Spinal cord (tissue), 10 donors: ENCODE measurements around the gene ZNF384. TPM values are rescaled to one million over a fixed set of nuclear protein-coding genes. Genes with fewer than 3 reads are reported as not detected.

Source experiments
- DNase-seq, 6 donors: peaks; one replicate each; pipeline versions ENCODE4 v3.0.0 to v3.0.0-alpha.2; 2013 to 2015; ENCODE audit warnings: low spot score in 6 of 6, low read depth in 4 of 6
- H3K27ac ChIP-seq: one replicate; pipeline ENCODE4 v1.5.1; 2013; ENCODE audit warnings: low read depth, low read length, control low read depth
- H3K27me3 ChIP-seq: one replicate; pipeline ENCODE4 v1.6.1; 2013; ENCODE audit warnings: low read length; ENCODE audit not compliant: control insufficient read depth, insufficient read depth
- H3K36me3 ChIP-seq: one replicate; pipeline ENCODE4 v1.6.1; 2013; ENCODE audit warnings: low read length; ENCODE audit not compliant: control insufficient read depth, insufficient read depth
- H3K4me1 ChIP-seq: one replicate; pipeline ENCODE4 v1.6.1; 2013; ENCODE audit warnings: low read length; ENCODE audit not compliant: control insufficient read depth, insufficient read depth
- H3K4me3 ChIP-seq: one replicate; pipeline ENCODE4 v1.5.1; 2013; ENCODE audit warnings: low read depth, low read length, control low read depth
- H3K9me3 ChIP-seq: one replicate; pipeline ENCODE4 v1.6.1; 2013; ENCODE audit warnings: low read length; ENCODE audit not compliant: control insufficient read depth, insufficient read depth
- WGBS: methylation state at CpG from one replicate; pipeline ENCODE4 v1.1.5; 2013; ENCODE audit warnings: missing lambda C conversion rate; ENCODE audit not compliant: insufficient coverage; 5-methylcytosine and 5-hydroxymethylcytosine counted together
- polyA plus RNA-seq, 2 donors: library from polyadenylated mRNA; unstranded; fragments of 120-200 nt; gene quantifications; one replicate each; pipeline ENCODE4 v1.2.1, GENCODE V29; 2013; ENCODE audit not compliant: insufficient read length in 2 of 2
- small RNA-seq: library from RNA; depleted of rRNA; stranded (forward); fragments of <200 nt; gene quantifications from one replicate; pipeline ENCODE3, GENCODE V24; 2014; ENCODE audit warnings: low replicate concordance
- total RNA-seq, 2 donors: library from RNA; depleted of rRNA in 1 of 2; stranded (reverse); fragments of 120-200 nt in 1 of 2; fragments of >200 nt in 1 of 2; gene quantifications; one replicate each; pipeline versions ENCODE4 v1.2.3 to v1.2.4, GENCODE V29; 2013 to 2014
- donor health status: healthy.

ZNF384 gene
- total and polyA plus RNA-seq, 4 donors: 14.9 to 80.2 (median 50.2) TPM

GRCh38 chr12:6631549-6631961 lies 57.6 kb downstream of the ZNF384 start:
- DNase-seq: no peak
- Histone ChIP-seq H3K4me1 (peaks cover 8% of the 10 kb centered on the region), H3K27me3 (no peaks in the 10 kb centered on the region), H3K9me3 (no peaks in the 10 kb centered on the region), H3K4me3 (no peak overlapping the region), H3K36me3 (peaks cover 2% of the 10 kb centered on the region), H3K27ac (no peak overlapping the region)
- no CpG with 5 or more reads among the region's 3 CpGs for WGBS

DNA sequence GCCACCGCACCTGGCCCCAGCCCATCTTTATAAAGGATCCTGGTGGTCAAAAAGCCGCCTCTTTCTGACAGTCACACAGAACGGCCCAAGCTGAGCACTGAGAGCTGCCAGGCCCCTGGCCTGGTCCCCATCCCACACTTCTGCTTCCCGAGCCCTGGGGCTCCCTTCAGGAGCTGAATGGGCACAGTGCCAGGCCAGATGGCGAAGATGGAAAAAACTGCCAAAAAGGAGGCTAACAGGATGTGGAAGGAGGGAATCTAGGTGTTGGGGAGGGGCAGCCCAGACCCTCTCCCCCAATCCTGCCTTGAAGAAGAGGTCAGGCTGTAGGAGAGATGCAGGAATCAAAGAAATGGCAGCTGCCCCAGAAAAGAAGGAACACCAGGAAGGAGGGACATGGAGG lies 58.4 kb downstream of the ZNF384 start:
- Histone ChIP-seq H3K9me3 (no peaks in the 10 kb centered on the region), H3K4me3 (no peak overlapping the region), H3K36me3 (peaks cover 1% of the 10 kb centered on the region), H3K4me1 (peaks cover 8% of the 10 kb centered on the region), H3K27me3 (no peaks in the 10 kb centered on the region), H3K27ac (no peak overlapping the region)
- DNase-seq: peak in 1 of 6 donors; percentile 86
- WGBS: 55% methylated on average over 4 of the region's 5 CpGs

DNA sequence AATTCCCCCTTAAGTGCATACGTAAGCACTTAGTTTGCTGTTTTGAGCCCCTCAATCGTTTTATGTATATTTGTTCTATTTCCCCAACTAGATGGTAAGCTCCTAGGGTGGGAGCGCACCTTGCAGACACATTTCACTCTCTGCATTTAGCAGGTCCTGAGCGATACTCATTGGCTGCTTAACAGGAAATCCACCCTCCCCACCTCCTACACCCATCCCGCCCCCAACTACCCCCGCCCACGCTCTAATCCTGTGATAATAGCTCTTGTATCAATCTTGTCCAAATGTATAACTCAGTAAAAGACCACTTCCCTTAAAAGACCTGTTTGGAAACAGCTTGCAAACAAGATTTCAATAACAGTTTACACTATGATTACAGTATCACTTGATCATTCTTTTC lies 61.6 kb downstream of the ZNF384 start:
- no peaks in the 10 kb centered on the region for H3K36me3 ChIP-seq
- no peak overlapping the region for H3K27ac ChIP-seq
- no peak for DNase-seq
- no peak overlapping the region for H3K4me3 ChIP-seq
- H3K9me3 ChIP-seq: no peaks in the 10 kb centered on the region
- no peaks in the 10 kb centered on the region for H3K27me3 ChIP-seq
- WGBS: 73% methylated on average over 3 of the region's 7 CpGs
- H3K4me1 ChIP-seq: peaks cover 3% of the 10 kb centered on the region

- Histone ChIP-seq H3K36me3 (no peaks in the 10 kb centered on the region), H3K9me3 (no peaks in the 10 kb centered on the region), H3K4me1 (no peaks in the 10 kb centered on the region), H3K4me3 (no peak overlapping the region), H3K27ac (no peak overlapping the region), H3K27me3 (no peaks in the 10 kb centered on the region)
- no peak for DNase-seq
- WGBS: 74% methylated on average over 3 of the region's 8 CpGs
Observed at GRCh38 chr12:6626654-6627283, 62.4 kb downstream of the ZNF384 start.

GRCh38 chr12:6620885-6621274 lies 68.3 kb downstream of the ZNF384 start:
- 82% methylated on average over 29 of the region's 29 CpGs for WGBS
- no peak overlapping the region for H3K27ac ChIP-seq
- H3K4me1 ChIP-seq: peaks cover 14% of the 10 kb centered on the region
- H3K9me3 ChIP-seq: no peaks in the 10 kb centered on the region
- H3K36me3 ChIP-seq: no peaks in the 10 kb centered on the region
- no peak overlapping the region for H3K4me3 ChIP-seq
- no peak for DNase-seq
- H3K27me3 ChIP-seq: peaks cover 13% of the 10 kb centered on the region

DNA sequence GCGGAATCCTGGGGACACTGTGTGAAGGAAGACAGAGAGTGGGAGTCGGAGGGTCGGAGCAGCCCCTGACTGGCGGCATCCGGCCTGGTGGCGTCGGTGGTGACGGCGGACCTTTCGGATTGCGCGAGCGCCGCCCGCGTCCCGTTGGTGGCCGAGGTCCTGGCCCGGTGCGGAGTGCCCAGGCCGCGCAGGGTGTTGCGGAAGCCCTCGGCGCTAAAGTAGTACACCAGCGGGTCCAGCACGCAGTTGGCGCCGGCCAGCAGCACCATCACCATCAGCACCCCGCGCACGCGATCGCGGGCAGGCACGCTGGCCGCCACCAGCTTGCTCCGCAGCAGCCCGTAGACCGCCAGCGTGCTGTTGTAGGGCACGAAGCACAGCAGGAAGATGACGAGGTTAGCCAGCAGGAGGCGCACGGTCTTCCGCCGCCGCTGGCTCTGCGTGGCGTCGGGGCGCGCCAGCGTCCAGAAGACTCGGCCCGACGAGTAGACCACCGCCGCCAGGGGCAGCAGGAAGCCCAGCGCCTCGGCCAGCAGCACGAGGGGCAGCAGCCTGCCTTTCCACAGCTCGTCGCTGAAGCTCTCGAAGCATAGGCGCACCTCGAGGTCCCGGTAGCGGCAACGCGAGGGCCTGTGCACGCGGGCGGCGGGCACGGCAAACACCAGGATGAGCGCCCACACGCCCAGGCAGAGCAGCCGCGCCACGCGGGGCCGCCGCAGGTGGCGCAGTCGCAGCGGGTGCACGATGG lies 68.9 kb downstream of the ZNF384 start:
- Histone ChIP-seq H3K27ac (no peak overlapping the region), H3K4me3 (peak overlapping the region; percentile 5), H3K36me3 (no peaks in the 10 kb centered on the region), H3K4me1 (peaks cover 14% of the 10 kb centered on the region), H3K27me3 (peaks cover 13% of the 10 kb centered on the region), H3K9me3 (no peaks in the 10 kb centered on the region)
- peak in 2 of 6 donors; percentile 70 to 77 for DNase-seq
- WGBS: 16% methylated on average over 88 of the region's 88 CpGs

DNA sequence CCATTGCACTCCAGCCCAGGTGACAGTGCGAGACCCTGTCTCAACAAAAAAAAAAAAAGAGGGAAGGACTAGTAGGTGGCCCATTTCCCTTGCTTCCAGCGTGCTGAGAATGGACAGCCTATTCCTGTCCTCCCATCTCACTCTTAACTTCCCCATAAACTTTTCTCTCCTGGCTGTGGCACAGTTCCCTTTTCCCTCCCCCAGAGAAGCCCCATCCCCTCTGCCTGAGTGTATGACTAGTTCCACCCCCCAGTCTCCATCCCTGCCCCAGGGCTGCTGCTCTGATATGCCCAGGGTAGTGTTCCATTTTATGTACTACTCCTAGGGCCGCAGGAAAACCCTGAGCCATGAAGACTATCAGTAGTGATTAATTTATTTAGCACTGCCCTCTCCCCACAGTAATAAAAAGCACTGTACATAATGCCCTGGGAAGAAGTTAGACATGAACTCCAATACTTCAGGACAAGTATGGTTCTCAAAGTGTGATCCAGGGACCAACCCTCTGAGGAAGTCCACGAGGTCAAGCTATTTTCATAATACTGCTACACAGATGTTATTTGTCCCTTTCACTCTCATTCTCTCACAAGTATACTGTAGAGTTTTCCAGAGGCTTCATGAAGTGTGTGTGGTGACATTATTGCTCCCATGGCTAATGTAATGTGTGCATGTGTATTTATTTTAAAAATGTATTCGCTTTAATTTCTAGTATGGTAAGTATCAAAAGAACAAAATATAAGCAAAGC lies 70.5 kb downstream of the ZNF384 start:
- no peak for DNase-seq
- no peak overlapping the region for H3K4me3 ChIP-seq
- H3K9me3 ChIP-seq: no peaks in the 10 kb centered on the region
- no peaks in the 10 kb centered on the region for H3K36me3 ChIP-seq
- no peak overlapping the region for H3K27ac ChIP-seq
- peaks cover 22% of the 10 kb centered on the region for H3K4me1 ChIP-seq
- no CpG with 5 or more reads among the region's 5 CpGs for WGBS
- H3K27me3 ChIP-seq: peaks cover 13% of the 10 kb centered on the region

Small RNA genes lying within 50 kb of the gene (small RNA-seq; reads per million reads assigned to genes)
- gene RNU6-781P: not detected

Other genes starting within 250 kb of the ZNF384 start
- gene CD27, start 244.4 kb downstream of the ZNF384 start, total RNA-seq: under 1 TPM; 0.50 TPM
- gene CD27, start 244.4 kb downstream of the ZNF384 start, polyA plus RNA-seq: 1 to 10 TPM; 3.0 to 3.6 TPM
- 10 to 100 TPM in 1 of 2 donors, 1 to 10 TPM in 1; 7.6 to 26.4 TPM for gene TAPBPL, start 237.3 kb downstream of the ZNF384 start, total RNA-seq
- 10 to 100 TPM; 10.0 to 10.7 TPM for gene TAPBPL, start 237.3 kb downstream of the ZNF384 start, polyA plus RNA-seq
- gene VAMP1, start 218.7 kb downstream of the ZNF384 start, total RNA-seq: 100 to 1,000 TPM in 1 of 2 donors, 10 to 100 TPM in 1; 38.3 to 185 TPM
- 100 to 1,000 TPM; 279 TPM for gene VAMP1, start 218.7 kb downstream of the ZNF384 start, polyA plus RNA-seq
- gene MRPL51, start 196.1 kb downstream of the ZNF384 start, total RNA-seq: 100 to 1,000 TPM in 1 of 2 donors, 10 to 100 TPM in 1; 45.4 to 180 TPM
- gene MRPL51, start 196.1 kb downstream of the ZNF384 start, polyA plus RNA-seq: 100 to 1,000 TPM; 122 to 128 TPM
- 10 to 100 TPM; 21.0 to 30.0 TPM for gene NCAPD2, start 195.3 kb downstream of the ZNF384 start, total RNA-seq
- 10 to 100 TPM; 28.9 to 29.1 TPM for gene NCAPD2, start 195.3 kb downstream of the ZNF384 start, polyA plus RNA-seq
- 1,000 to 10,000 TPM; 1,774 to 2,778 TPM for gene GAPDH, start 154.9 kb downstream of the ZNF384 start, total RNA-seq
- 1,000 to 10,000 TPM; 3,263 to 3,295 TPM for gene GAPDH, start 154.9 kb downstream of the ZNF384 start, polyA plus RNA-seq
- gene IFFO1, start 133.3 kb downstream of the ZNF384 start, total RNA-seq: 10 to 100 TPM in 1 of 2 donors, 1 to 10 TPM in 1; 8.4 to 15.8 TPM
- 10 to 100 TPM; 26.4 to 35.6 TPM for gene IFFO1, start 133.3 kb downstream of the ZNF384 start, polyA plus RNA-seq
- 10 to 100 TPM in 1 of 2 donors, 1 to 10 TPM in 1; 8.0 to 22.2 TPM for gene NOP2, start 121.1 kb downstream of the ZNF384 start, total RNA-seq
- 10 to 100 TPM; 24.5 to 33.7 TPM for gene NOP2, start 121.1 kb downstream of the ZNF384 start, polyA plus RNA-seq
- gene CHD4, start 82.0 kb downstream of the ZNF384 start, total RNA-seq: 100 to 1,000 TPM; 179 to 185 TPM
- 100 to 1,000 TPM; 177 to 185 TPM for gene CHD4, start 82.0 kb downstream of the ZNF384 start, polyA plus RNA-seq
- gene LPAR5, start 53.4 kb downstream of the ZNF384 start, total RNA-seq: 1 to 10 TPM; 2.5 to 3.5 TPM
- 1 to 10 TPM; 6.0 to 9.1 TPM for gene LPAR5, start 53.4 kb downstream of the ZNF384 start, polyA plus RNA-seq
- 1 to 10 TPM in 1 of 2 donors, under 1 TPM in 1; 0.69 to 3.9 TPM for gene ACRBP, start 41.9 kb downstream of the ZNF384 start, total RNA-seq
- gene ACRBP, start 41.9 kb downstream of the ZNF384 start, polyA plus RNA-seq: 1 to 10 TPM; 1.9 to 3.6 TPM
- 10 to 100 TPM; 87.5 to 90.5 TPM for gene ING4, start 26.3 kb downstream of the ZNF384 start, total RNA-seq
- gene ING4, start 26.3 kb downstream of the ZNF384 start, polyA plus RNA-seq: 100 to 1,000 TPM in 1 of 2 donors, 10 to 100 TPM in 1; 94.6 to 104 TPM
- 1 to 10 TPM; 2.0 to 3.8 TPM for gene PIANP, start 11.4 kb upstream of the ZNF384 start, total RNA-seq
- 10 to 100 TPM; 81.7 to 86.8 TPM for gene PIANP, start 11.4 kb upstream of the ZNF384 start, polyA plus RNA-seq
- 10 to 100 TPM; 43.4 to 80.4 TPM for gene COPS7A, start 34.7 kb upstream of the ZNF384 start, total RNA-seq
- 10 to 100 TPM; 83.5 to 98.0 TPM for gene COPS7A, start 34.7 kb upstream of the ZNF384 start, polyA plus RNA-seq
- gene MLF2, start 63.8 kb upstream of the ZNF384 start, total RNA-seq: 100 to 1,000 TPM in 1 of 2 donors, 10 to 100 TPM in 1; 91.4 to 157 TPM
- gene MLF2, start 63.8 kb upstream of the ZNF384 start, polyA plus RNA-seq: 100 to 1,000 TPM; 300 to 319 TPM
- 100 to 1,000 TPM in 1 of 2 donors, 10 to 100 TPM in 1; 50.7 to 191 TPM for gene PTMS, start 77.0 kb upstream of the ZNF384 start, total RNA-seq
- gene PTMS, start 77.0 kb upstream of the ZNF384 start, polyA plus RNA-seq: 100 to 1,000 TPM; 916 to 927 TPM
- under 1 TPM in 1 of 2 donors, not detected in 1; 0.33 TPM for gene LAG3, start 83.1 kb upstream of the ZNF384 start, total RNA-seq
- gene LAG3, start 83.1 kb upstream of the ZNF384 start, polyA plus RNA-seq: 1 to 10 TPM in 1 of 2 donors, under 1 TPM in 1; 0.93 to 1.6 TPM
- gene CD4, start 100.2 kb upstream of the ZNF384 start, total RNA-seq: 10 to 100 TPM; 11.3 to 15.4 TPM
- 10 to 100 TPM; 13.0 to 16.6 TPM for gene CD4, start 100.2 kb upstream of the ZNF384 start, polyA plus RNA-seq
- gene GPR162, start 132.4 kb upstream of the ZNF384 start, total RNA-seq: 10 to 100 TPM; 43.4 to 54.2 TPM
- gene GPR162, start 132.4 kb upstream of the ZNF384 start, polyA plus RNA-seq: 100 to 1,000 TPM; 113 to 128 TPM
- 10 to 100 TPM; 25.7 to 28.7 TPM for gene P3H3, start 139.0 kb upstream of the ZNF384 start, total RNA-seq
- gene P3H3, start 139.0 kb upstream of the ZNF384 start, polyA plus RNA-seq: 10 to 100 TPM; 22.7 to 42.3 TPM
- gene GNB3, start 151.6 kb upstream of the ZNF384 start, total RNA-seq: 1 to 10 TPM; 2.5 to 5.1 TPM
- gene GNB3, start 151.6 kb upstream of the ZNF384 start, polyA plus RNA-seq: 10 to 100 TPM; 12.0 to 27.0 TPM
- gene CDCA3, start 161.9 kb upstream of the ZNF384 start, total RNA-seq: 10 to 100 TPM in 1 of 2 donors, 1 to 10 TPM in 1; 4.8 to 17.2 TPM
- gene CDCA3, start 161.9 kb upstream of the ZNF384 start, polyA plus RNA-seq: 10 to 100 TPM; 17.7 to 22.5 TPM
- gene USP5, start 162.8 kb upstream of the ZNF384 start, total RNA-seq: 10 to 100 TPM; 78.6 to 80.1 TPM
- gene USP5, start 162.8 kb upstream of the ZNF384 start, polyA plus RNA-seq: 100 to 1,000 TPM in 1 of 2 donors, 10 to 100 TPM in 1; 99.0 to 101 TPM
- gene TPI1, start 178.2 kb upstream of the ZNF384 start, total RNA-seq: 100 to 1,000 TPM; 413 to 837 TPM
- gene TPI1, start 178.2 kb upstream of the ZNF384 start, polyA plus RNA-seq: 100 to 1,000 TPM; 519 to 535 TPM
- 1 to 10 TPM; 3.5 to 5.4 TPM for gene SPSB2, start 183.9 kb upstream of the ZNF384 start, total RNA-seq
- 1 to 10 TPM; 5.7 to 10.0 TPM for gene SPSB2, start 183.9 kb upstream of the ZNF384 start, polyA plus RNA-seq
- 10 to 100 TPM; 13.5 to 25.5 TPM for gene LRRC23, start 215.4 kb upstream of the ZNF384 start, total RNA-seq
- gene LRRC23, start 215.4 kb upstream of the ZNF384 start, polyA plus RNA-seq: 10 to 100 TPM; 25.1 to 25.3 TPM
- gene ENO2, start 225.2 kb upstream of the ZNF384 start, total RNA-seq: 100 to 1,000 TPM; 118 to 307 TPM
- gene ENO2, start 225.2 kb upstream of the ZNF384 start, polyA plus RNA-seq: 100 to 1,000 TPM; 615 to 640 TPM
- gene ATN1, start 238.6 kb upstream of the ZNF384 start, total RNA-seq: 10 to 100 TPM; 23.1 to 24.9 TPM
- gene ATN1, start 238.6 kb upstream of the ZNF384 start, polyA plus RNA-seq: 100 to 1,000 TPM; 208 to 228 TPM